RWPE2 (cell line): ENCODE data around the gene GAP43.

ENCODE experiments used
- ATAC-seq: fragments of 200-7000 bp; cut with Tn5 transposase; 3 replicates; pipeline ENCODE4 v1.9.1; 2021; ENCODE audit warnings: low read depth
- DNase-seq: peaks from one replicate; pipeline ENCODE4 v3.0.0-alpha.2; 2020; ENCODE audit warnings: low spot score
- H3K27ac ChIP-seq: fragments of 450-650 bp; 2 replicates; pipeline ENCODE4 v1.5.1; 2017; ENCODE audit warnings: mild to moderate bottlenecking; ENCODE audit not compliant: poor library complexity, severe bottlenecking
- H3K27me3 ChIP-seq: fragments of 250-450 bp; sonication (Bioruptor Pico); 2 replicates; pipeline ENCODE4 v1.5.1; 2021; ENCODE audit warnings: mild to moderate bottlenecking, moderate library complexity; ENCODE audit not compliant: insufficient read depth, poor library complexity, severe bottlenecking
- H3K36me3 ChIP-seq: fragments of 250-450 bp; sonication (Bioruptor Pico); 2 replicates; pipeline ENCODE4 v1.5.1; 2020; ENCODE audit warnings: low read depth, mild to moderate bottlenecking, moderate library complexity
- H3K4me1 ChIP-seq: fragments of 250-450 bp; sonication (Bioruptor Pico); 2 replicates; pipeline ENCODE4 v1.5.1; 2021; ENCODE audit warnings: mild to moderate bottlenecking, moderate library complexity; ENCODE audit not compliant: insufficient read depth, poor library complexity, severe bottlenecking
- H3K4me3 ChIP-seq: fragments of 250-450 bp; sonication (Bioruptor Pico); 2 replicates; pipeline ENCODE4 v1.5.1; 2021; ENCODE audit warnings: mild to moderate bottlenecking, moderate library complexity; ENCODE audit not compliant: severe bottlenecking
- H3K9me3 ChIP-seq: fragments of 250-450 bp; sonication (Bioruptor Pico); 2 replicates; pipeline ENCODE4 v1.5.1; 2021; ENCODE audit warnings: mild to moderate bottlenecking, moderate library complexity; ENCODE audit not compliant: severe bottlenecking
- TF ChIP-seq, protein P1 (sequence below): fragments of 450-650 bp; IDR thresholded peaks from one replicate; pipeline ENCODE4 v1.5.1; 2017; ENCODE audit warnings: mild to moderate bottlenecking, moderate library complexity; ENCODE audit not compliant: poor library complexity, severe bottlenecking

The GAP43 gene

GRCh38 chr3:115712871-115713270 is 89.6 kb downstream of the GAP43 start:
- Histone ChIP-seq H3K27ac (no peak overlapping the region), H3K27me3 (no peaks in the 10 kb centered on the region)
- DNase-seq, result no peak

DNA sequence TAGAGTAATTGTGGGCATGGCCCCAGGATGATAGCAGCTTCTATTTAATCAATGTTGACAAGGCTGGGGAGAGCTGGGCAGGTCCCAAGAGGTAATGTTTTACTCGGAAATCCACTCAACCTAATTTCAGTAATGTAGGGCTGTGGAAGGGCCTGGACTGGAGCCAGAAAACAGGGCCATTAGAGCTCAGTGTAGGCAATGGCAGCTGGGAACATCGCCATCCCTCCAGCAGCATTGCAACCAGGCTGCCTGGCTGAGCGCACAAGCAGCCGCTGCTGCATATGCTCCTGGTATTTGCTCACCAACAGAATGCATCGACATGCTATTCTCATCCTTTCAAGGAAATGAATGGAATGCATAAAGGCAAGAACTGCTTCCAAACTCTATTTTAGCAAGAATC is 90.0 kb downstream of the GAP43 start:
- no peak overlapping the region for H3K27ac ChIP-seq
- no peaks in the 10 kb centered on the region for H3K27me3 ChIP-seq
- no peaks in the 10 kb centered on the region for H3K9me3 ChIP-seq
- no peaks in the 10 kb centered on the region for H3K4me1 ChIP-seq
- no peak for DNase-seq
- TF ChIP-seq, protein P1, sequence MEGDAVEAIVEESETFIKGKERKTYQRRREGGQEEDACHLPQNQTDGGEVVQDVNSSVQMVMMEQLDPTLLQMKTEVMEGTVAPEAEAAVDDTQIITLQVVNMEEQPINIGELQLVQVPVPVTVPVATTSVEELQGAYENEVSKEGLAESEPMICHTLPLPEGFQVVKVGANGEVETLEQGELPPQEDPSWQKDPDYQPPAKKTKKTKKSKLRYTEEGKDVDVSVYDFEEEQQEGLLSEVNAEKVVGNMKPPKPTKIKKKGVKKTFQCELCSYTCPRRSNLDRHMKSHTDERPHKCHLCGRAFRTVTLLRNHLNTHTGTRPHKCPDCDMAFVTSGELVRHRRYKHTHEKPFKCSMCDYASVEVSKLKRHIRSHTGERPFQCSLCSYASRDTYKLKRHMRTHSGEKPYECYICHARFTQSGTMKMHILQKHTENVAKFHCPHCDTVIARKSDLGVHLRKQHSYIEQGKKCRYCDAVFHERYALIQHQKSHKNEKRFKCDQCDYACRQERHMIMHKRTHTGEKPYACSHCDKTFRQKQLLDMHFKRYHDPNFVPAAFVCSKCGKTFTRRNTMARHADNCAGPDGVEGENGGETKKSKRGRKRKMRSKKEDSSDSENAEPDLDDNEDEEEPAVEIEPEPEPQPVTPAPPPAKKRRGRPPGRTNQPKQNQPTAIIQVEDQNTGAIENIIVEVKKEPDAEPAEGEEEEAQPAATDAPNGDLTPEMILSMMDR, result no peak
- H3K36me3 ChIP-seq, result no peaks in the 10 kb centered on the region
- no peak overlapping the region for H3K4me3 ChIP-seq
- ATAC-seq, result no peak

More at GRCh38 chr3:115712871-115713270, 89.6 kb downstream of the GAP43 start:
- ATAC-seq, result no peak
- TF ChIP-seq, protein P1, result no peak
- no peaks in the 10 kb centered on the region for H3K36me3 ChIP-seq
- no peaks in the 10 kb centered on the region for H3K9me3 ChIP-seq
- H3K4me1 ChIP-seq, result no peaks in the 10 kb centered on the region
- H3K4me3 ChIP-seq, result no peak overlapping the region

DNA sequence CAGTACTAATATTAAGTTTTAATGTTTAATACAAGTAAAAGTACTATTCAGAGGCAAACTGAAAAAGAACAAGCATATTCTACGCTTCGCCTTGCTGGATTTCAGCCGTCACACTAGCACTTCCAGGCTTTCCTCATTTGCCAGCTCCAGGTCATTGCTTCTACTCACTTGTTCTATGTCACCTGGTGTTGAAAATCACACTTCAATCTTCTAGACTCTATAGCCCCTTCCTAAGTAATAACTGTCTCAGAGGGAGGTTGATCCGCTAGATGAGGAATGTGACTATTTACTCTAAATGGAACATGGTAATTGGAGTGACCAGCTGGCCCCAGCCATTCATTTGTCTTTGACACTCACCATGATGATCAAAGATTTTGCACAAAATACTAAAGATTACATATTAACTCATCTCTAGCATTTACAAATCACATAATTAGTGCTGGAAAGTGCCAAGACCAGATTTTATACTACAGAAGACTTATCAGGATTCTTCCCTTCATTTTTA is 92.0 kb downstream of the GAP43 start:
- ATAC-seq (no peak), DNase-seq (no peak)
- Histone ChIP-seq H3K4me1 (no peaks in the 10 kb centered on the region), H3K36me3 (no peaks in the 10 kb centered on the region), H3K4me3 (no peak overlapping the region), H3K27me3 (no peaks in the 10 kb centered on the region), H3K27ac (no peak overlapping the region), H3K9me3 (no peaks in the 10 kb centered on the region)
- TF ChIP-seq, protein P1, result no peak

DNA sequence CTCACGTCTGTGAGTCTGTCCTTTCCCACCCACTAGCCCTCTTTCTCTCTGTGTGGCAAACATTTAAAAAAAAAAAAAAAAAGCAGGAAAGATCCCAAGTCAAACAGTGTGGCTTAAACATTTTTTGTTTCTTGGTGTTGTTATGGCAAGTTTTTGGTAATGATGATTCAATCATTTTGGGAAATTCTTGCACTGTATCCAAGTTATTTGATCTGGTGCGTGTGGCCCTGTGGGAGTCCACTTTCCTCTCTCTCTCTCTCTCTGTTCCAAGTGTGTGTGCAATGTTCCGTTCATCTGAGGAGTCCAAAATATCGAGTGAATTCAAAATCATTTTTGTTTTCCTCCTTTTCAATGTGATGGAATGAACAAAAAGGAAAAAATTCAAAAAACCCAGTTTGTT is 97.7 kb downstream of the GAP43 start:
- H3K4me1 ChIP-seq, result no peaks in the 10 kb centered on the region
- H3K9me3 ChIP-seq, result no peaks in the 10 kb centered on the region
- TF ChIP-seq, protein P1, result no peak
- H3K27ac ChIP-seq, result no peak overlapping the region
- no peak overlapping the region for H3K4me3 ChIP-seq
- ATAC-seq (no peak), DNase-seq (no peak)
- H3K36me3 ChIP-seq, result no peaks in the 10 kb centered on the region
- no peaks in the 10 kb centered on the region for H3K27me3 ChIP-seq

- no peak overlapping the region for H3K4me3 ChIP-seq
- no peak overlapping the region for H3K27ac ChIP-seq
- no peaks in the 10 kb centered on the region for H3K36me3 ChIP-seq
- H3K9me3 ChIP-seq, result no peaks in the 10 kb centered on the region
- no peaks in the 10 kb centered on the region for H3K27me3 ChIP-seq
- no peak for DNase-seq
- no peak for ATAC-seq
- no peaks in the 10 kb centered on the region for H3K4me1 ChIP-seq
- TF ChIP-seq, protein P1, result no peak
These were observed 102.5 kb downstream of the GAP43 start for GRCh38 chr3:115725800-115726199.
